Fibroblast of pulmonary artery (primary cell): Measurements from ENCODE around the gene NRP1.

Experiments used
- DNase-seq: peaks from one replicate; pipeline ENCODE4 v3.0.0-alpha.2; 2010; ENCODE audit warnings: low read depth
- H3K4me3 ChIP-seq: replicated peaks from 2 replicates; pipeline ENCODE4 v1.5.1; 2011; ENCODE audit warnings: low read depth, mild to moderate bottlenecking, control low read depth, low read length, moderate library complexity
- TF ChIP-seq, protein P1 (sequence below): IDR thresholded peaks from 2 replicates; pipeline ENCODE4 v1.5.1; 2011; ENCODE audit warnings: mild to moderate bottlenecking, control low read depth, low read length, inconsistent platforms; ENCODE audit errors: missing control alignments

Gene NRP1

GRCh38 chr10:33311640-33312039, 22.8 kb downstream of the NRP1 start:
- TF ChIP-seq, protein P1, sequence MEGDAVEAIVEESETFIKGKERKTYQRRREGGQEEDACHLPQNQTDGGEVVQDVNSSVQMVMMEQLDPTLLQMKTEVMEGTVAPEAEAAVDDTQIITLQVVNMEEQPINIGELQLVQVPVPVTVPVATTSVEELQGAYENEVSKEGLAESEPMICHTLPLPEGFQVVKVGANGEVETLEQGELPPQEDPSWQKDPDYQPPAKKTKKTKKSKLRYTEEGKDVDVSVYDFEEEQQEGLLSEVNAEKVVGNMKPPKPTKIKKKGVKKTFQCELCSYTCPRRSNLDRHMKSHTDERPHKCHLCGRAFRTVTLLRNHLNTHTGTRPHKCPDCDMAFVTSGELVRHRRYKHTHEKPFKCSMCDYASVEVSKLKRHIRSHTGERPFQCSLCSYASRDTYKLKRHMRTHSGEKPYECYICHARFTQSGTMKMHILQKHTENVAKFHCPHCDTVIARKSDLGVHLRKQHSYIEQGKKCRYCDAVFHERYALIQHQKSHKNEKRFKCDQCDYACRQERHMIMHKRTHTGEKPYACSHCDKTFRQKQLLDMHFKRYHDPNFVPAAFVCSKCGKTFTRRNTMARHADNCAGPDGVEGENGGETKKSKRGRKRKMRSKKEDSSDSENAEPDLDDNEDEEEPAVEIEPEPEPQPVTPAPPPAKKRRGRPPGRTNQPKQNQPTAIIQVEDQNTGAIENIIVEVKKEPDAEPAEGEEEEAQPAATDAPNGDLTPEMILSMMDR, result no peak
- no peak overlapping the region for H3K4me3 ChIP-seq
- DNase-seq, result no peak

DNA sequence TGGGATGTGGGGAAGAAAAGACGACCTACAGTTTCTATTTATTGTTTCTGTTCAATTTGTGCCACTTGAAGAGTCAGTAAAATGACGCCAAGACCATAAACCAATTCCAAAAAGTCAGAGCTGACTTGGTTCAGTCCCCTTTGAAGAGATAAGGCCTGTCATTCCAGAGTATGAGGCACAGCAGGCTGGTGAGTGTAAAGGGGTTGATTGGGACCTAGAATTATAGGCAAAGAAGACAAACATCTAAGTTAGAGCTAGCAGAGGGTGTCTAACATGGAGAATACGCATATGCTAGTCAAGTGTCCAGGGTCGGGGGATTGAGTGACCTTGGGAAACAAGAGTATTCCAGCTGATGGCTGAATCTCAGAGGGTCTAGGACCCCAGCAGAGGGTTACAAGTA, 23.6 kb downstream of the NRP1 start:
- TF ChIP-seq, protein P1, result no peak
- DNase-seq, result no peak
- H3K4me3 ChIP-seq, result no peak overlapping the region

- TF ChIP-seq, protein P1, result no peak
- no peak for DNase-seq
- H3K4me3 ChIP-seq, result no peak overlapping the region
These were observed 25.1 kb downstream of the NRP1 start for GRCh38 chr10:33309406-33309805.

DNA sequence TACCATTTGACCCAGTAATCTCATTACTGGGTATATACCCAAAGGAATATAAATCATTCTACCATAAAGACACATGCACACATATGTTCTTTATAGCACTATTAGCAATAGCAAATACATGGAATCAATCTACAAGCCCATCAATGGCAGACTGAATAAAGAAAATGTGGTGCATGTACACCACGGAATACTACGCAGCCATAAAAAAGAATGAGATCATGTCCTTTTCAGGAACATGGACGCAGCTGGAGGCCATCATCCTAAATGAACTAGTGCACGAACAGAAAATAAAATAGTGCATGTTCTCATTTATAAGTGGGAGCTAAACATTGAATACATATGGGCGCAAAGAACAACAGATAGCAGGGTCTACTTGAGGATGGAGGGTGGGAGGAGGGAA, 26.6 kb downstream of the NRP1 start:
- no peak overlapping the region for H3K4me3 ChIP-seq
- TF ChIP-seq, protein P1, result no peak
- no peak for DNase-seq

GRCh38 chr10:33306701-33307519, 27.6 kb downstream of the NRP1 start:
- TF ChIP-seq, protein P1, result no peak
- DNase-seq, result peak; percentile 88
- H3K4me3 ChIP-seq, result no peak overlapping the region

DNA sequence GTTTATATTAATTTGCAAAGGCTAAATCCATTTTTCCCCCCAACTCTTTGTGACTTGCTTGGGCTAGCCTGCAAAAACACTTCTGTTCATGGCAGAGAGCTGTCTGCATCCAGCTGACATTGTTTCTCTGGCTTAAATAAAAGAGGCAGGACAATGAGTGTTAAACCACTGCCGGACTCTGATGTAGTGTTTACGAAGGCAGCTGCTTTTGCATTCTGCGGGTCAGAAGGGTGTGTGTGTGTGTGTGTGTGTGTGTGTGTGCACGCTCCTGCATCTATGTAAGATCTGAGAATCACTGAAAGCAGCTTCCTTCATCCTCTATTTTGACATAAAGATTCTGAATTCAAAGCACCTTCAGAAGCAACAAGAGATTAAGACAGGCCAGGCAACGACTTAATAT, 28.3 kb downstream of the NRP1 start:
- peak; percentile 33 for DNase-seq
- TF ChIP-seq, protein P1, result no peak
- no peak overlapping the region for H3K4me3 ChIP-seq
